HG03196 (cell line): ENCODE results near the gene IPO4.

ENCODE experiments used
- ATAC-seq: cut with Tn5 transposase; IDR thresholded peaks from one replicate; pipeline ENCODE4 v1.9.1; 2021; ENCODE audit not compliant: unreplicated experiment

The IPO4 gene

DNA sequence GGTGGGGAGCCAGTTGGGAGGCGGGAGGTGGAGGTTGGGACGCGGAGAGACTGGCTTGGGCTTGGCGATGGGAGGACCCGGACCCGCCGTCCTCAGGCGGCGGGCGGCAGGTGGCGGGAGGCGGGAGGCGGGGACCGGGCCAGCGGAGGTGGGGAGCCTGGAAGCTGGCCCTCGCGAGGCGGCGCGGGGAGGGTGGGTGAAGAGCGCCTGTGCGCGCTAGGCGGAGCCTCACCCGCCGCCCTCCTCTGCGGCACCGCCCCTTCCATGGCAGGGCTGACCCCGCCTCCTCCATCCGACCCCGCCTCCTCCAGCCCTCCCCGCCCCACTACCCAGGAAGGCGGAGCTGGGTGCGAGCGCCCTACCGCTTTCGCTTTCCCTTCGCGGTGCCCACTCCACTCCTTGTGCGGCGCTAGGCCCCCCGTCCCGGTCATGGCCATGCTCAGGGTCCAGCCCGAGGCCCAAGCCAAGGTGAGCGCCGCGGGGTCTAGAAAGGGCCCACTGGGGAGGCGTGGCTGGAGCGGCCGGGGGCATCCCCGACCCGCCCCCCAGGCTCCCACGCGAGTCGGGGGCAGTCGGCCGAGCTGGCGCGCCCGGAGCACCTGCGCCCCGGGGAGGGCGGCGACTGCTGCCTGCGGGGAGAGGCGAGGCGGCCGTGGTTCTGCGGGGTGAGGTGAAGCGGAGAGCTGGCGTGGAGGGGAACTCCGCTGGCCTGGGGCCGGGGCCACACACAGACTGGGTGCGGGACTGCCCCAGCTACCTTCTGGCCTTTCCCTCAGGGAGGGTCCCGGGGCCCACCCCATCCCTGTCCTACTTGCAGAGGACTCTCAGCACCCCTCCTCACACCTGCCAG lies 52.6 kb downstream of the IPO4 start, which contains the start of gene PSME1:
Gene PSME1 (plus strand): TSS at position 361 of the 850 bp plus-strand sequence. CDS start 69 bp downstream, at position 430.
- ATAC-seq: peak; percentile 78

DNA sequence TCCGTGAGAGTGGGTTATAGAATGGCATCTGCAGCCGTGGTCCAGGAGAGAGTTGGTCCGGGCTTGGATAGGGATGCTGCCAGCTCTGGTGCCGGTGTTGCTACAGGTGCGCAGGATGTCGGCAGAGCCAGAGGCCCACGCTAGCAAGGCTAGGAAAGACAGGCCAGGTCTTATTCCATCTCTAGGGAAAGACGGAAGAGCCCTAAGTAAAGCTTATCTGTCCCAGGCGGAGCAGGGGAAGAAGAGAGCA lies 53.1 kb downstream of the IPO4 start:
- ATAC-seq: peak; percentile 2

DNA sequence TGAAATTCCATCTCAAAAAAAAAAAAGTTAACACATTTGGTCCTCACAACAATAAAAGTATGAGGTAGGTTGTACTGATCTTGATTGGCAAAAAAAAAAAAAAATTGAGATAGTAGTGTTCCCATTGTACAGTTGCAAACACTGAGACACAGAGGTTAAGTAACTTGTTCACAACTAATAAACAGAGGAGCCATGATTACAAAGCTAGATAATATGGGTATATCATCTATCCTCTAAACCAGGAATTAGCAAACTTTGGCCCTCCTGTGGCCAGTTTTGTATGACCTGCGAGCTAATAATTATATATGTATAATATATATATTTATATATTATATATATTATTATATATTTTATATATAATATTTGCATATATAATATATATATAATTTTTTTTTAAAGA lies 54.9 kb downstream of the IPO4 start:
- ATAC-seq: no peak

DNA sequence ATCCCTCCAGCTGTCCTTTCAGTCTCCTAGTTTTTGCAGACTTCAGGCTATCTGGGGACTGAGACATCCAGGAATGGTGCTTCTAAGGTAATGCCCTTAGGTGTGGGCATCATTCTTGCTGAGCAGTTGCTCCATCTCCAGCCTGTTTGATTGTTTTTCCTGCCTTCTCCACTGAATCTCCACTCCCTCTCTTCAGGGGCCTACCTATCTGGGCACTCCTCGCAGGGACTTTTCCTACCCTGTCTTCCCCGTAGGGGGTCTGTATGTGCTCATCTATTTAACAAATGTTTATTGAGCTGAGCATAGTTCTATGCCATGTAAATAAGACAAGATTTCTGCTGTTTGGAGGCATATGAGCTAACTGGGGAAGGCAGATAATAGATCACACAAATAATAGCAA lies 55.6 kb downstream of the IPO4 start:
- ATAC-seq: no peak

DNA sequence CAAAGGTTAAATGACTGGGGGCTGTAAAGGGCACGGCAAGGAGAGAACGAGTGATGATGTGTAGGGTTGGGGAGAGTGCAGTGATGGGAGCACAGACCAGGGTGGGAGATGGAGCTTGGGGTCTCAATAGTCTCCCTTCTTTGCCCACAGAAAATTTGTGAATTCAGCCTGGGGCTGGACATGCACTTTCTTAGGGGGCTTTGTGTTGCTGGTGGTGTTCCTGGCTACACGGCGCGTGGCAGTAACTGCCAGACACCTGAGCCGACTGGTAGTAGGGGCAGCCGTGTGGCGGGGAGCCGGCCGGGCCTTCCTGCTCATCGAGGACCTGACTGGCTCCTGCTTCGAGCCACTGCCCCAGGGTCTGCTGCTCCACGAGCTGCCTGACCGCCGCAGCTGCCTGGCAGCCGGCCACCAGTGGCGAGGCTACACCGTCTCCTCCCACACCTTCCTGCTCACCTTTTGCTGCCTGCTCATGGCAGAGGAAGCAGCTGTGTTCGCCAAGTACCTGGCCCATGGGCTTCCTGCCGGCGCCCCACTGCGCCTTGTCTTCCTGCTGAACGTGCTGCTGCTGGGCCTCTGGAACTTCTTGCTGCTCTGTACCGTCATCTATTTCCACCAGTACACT lies 56.4 kb downstream of the IPO4 start:
- ATAC-seq: no peak

DNA sequence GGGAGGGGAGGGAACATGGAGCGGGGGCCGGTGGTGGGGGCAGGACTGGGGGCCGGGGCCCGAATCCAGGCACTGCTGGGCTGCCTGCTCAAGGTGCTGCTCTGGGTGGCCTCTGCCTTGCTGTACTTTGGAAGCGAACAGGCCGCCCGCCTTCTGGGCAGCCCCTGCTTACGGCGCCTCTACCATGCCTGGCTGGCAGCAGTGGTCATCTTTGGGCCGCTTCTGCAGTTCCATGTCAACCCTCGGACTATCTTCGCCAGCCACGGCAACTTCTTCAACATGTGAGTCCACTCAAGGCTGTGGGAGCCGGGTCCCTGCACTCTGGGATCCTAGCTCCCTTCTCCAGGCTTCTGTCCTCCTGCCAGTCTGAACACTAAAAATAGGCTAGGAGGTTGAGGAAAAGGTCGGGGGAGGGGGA lies 57.1 kb downstream of the IPO4 start:
- no peak for ATAC-seq

DNA sequence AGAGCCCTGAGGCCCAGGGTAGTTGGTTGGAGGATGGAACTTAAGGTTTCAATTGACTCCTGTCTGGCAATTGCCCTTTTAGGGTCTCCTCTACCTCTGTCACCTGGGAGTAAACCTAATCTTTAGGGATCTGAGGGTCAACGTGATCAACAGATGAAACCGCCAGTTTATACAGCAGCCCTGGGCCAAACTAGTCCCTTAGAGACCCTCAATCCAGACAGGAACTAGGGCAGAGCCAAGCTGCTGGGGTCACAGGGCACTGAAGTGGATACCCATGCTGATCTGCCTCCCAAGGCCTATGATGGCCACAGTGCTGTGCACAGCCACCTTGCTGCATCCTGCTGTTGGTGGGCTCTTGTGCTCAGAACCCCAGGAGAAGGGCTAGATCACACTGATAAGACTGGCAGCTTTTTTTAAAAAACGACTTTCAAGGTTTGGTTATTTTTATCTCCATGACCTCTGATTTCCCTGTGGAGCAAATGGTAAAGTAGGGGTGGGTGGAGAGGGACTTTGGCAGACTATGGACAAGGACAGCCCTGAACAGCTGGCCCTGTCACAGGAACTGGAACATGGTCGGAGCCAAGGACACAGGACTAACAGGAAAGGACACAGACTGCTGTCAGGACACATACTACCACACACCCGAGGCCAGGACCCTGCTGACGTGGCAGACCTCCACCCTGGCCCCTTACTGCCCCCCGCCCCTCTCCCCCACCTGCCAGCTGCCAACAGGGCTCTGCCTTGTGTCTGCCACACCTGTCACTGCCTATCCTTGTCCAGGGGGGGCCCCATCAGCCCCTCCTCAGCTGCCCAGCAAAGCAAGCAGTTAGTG lies 57.7 kb downstream of the IPO4 start:
- no peak for ATAC-seq

DNA sequence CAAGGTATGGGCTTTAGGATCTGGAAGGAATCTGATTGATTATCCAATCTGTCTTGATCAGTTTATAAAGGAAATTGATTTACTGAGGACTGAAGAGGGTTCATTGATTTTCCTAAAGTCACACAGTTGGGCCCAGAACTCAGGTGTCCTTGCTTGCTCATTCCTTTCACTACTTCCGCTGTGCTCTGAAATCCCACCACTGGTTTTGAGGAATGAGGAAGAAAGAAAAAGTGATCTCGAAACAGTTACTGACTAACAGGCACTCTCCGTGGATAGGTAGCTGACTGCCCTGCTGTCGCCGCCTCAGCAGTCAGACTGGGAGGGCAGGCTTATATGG lies 58.3 kb downstream of the IPO4 start, which contains the start of gene FITM1:
Gene FITM1 (plus strand): TSS at position 280 of the 337 bp plus-strand sequence. CDS start 905 bp downstream, outside the sequence.
- no peak for ATAC-seq
